Left lobe of liver (tissue), 2 donors: ENCODE results near the gene AKAP13. TPM values are rescaled to one million over a fixed set of nuclear protein-coding genes. Genes with fewer than 3 reads are reported as not detected.

Experiments used
- ATAC-seq: fragments of 200-7000 bp; cut with Tn5 transposase; one replicate; pipeline ENCODE4 v1.9.1; 2020; ENCODE audit warnings: mild to moderate bottlenecking, moderate library complexity
- DNase-seq: peaks from one replicate; pipeline ENCODE4 v3.0.0-alpha.2; 2020; ENCODE audit warnings: low spot score
- total RNA-seq: library from RNA; stranded (reverse); gene quantifications from one replicate; pipeline ENCODE4 v1.2.1, GENCODE V29; 2021
- donor health status: DM: no; HTN: no; CAD: no; lungs with moderate emphysema.
- donor health status: DM: no; HTN: yes; CAD: no.

The AKAP13 gene
- total RNA-seq, 1 donor from 2014 or later, result 60.5 TPM

DNA sequence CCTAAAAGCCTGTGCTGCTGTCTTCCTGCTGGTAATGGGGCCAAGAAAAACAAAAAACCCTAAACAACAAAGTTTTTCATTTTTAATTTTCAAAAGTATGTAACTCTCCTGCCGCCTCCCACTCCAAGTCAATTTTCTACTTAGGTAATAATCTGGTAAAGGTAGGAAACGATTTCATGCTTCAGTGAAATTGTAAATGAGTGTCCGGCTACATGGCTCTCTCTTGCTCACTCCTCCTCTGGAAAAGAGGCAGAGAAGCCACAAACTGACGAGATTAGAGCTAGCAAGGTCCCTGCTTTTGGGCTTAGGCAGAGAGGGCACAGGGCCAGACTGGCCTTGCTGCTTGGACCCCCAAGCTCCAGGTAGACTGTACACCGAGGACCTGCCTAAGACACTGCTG lies 390.9 kb downstream of the AKAP13 start:
- DNase-seq (no peak), ATAC-seq (no peak)

DNA sequence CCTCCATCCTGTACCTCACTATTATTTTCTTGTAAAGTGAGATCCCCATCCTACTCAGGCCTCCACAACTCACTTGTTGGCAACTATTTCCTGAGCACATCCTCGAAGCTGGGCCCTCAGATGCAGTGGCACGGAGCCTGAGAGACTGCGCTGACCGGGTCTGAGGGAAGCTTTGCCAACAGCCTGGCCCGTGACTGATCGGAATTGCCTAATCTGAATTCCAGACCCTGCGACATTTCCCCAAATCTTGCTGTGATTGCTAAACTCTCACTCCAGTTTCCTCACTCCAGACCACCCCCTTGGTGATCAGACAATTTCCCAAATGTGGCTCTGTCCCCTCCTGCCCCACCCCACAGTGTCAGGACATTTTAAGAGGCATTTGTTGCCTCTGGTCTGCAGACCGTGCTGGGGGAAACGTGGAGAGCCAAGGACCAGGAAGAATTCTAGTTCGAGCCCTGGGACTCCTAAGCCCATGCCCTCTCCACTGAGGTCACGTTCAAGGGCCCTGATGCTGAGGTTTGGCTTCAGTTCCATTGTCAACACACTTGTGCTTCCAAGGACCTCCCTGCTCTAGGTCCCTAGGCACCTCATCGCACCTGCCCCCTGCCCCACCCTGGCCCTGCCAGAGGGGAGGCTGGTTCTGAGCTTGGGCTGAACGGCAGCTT lies 391.5 kb downstream of the AKAP13 start:
- ATAC-seq (peak; percentile 56), DNase-seq (peak; percentile 82)

DNA sequence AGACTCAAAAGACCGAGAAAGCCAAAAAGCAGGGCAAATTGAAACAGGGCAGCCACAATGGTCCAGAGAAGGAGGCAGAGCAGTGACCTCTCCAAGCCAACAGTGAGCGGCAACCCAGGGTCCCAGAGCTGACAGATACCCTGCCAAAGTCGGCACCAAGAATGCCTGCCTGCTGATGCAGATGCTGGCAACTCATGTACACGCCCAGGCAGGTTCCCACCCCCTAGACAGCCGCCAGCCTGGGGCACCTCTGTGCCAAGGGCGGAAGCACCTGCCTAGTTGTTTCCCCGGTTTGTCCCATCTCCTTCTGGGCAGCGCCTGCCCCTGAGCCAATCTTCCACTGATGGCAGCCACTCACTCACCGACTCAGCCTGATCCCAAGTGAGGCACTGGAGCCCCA lies 392.3 kb downstream of the AKAP13 start:
- DNase-seq (peak; percentile 91), ATAC-seq (peak; percentile 68)

DNA sequence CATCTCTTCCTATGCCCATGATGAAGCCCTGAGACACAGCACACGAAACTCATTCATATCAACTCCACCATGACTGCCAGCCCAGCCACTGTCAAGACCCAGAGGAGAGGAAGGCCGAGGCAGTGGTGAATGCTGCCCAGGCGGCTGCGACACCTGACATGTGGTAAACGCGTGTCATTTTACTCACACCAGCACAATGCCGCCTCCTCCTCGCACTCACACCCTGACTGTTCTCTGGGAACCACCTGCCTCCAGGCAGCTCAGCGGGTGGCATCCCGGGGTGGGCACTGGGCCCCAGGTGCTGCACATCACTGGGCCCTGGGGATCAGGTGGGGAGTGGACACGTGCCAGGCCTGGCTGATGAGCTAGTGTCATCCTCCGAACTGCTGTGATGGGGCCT lies 392.8 kb downstream of the AKAP13 start:
- no peak for ATAC-seq
- no peak for DNase-seq

DNA sequence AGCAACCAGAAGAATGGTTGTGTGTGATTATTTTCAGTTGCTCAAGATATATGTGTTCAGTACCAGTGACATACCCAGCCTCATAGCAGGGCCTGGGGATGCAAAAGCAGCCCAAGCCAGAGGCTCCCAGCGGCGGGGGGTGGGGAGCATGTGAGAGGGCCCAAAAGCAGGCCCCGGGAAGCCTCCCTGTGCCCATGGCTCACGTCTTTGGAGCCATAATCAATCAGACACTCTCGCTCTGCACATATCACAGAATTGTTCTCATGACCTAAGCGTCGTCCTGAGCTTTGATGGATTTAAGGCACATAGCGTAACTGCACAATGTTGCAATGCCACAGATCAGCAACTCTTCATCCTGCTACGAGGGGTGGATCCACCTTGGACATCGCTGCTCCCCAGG lies 393.6 kb downstream of the AKAP13 start:
- ATAC-seq, result no peak
- no peak for DNase-seq

DNA sequence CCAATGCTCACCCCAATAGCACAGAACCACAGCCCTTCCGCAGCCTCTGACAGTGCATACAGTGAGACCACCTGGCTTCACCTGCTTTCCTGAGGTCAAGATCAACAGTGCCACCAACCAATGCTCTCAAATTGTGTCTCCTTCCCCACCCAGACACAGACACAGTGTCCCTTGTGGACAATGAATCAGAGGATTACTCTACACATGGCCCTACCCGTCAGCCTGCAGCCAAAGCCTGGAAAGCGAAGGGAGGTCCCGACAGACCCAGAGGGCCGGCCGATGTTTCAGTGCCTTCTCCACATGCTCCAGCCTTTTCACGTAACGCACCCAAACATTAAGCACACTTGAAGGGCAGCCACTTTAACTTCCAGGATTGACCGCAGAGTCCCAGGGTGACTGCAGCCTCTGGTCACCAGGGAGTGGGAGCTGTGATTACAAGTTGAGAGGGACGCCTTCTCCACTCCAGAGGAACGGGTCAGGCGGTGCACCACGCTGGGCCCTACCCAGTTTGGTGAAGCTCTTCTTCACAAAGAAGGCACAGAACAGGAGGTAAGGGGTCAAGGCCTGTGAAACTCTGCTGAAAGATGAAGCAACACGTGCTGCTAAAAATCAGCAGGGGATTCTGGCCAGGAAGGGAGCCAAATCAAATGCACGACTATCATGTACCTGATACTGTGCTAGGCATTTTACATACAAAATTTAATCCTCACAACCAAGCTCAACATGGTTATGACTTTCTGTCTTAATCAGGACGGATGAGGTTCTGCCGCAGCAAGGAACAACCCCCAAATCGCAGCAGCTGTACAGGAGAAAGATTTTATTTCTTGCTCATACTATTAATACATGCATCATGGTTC lies 397.1 kb downstream of the AKAP13 start:
- DNase-seq, result peak; percentile 67

DNA sequence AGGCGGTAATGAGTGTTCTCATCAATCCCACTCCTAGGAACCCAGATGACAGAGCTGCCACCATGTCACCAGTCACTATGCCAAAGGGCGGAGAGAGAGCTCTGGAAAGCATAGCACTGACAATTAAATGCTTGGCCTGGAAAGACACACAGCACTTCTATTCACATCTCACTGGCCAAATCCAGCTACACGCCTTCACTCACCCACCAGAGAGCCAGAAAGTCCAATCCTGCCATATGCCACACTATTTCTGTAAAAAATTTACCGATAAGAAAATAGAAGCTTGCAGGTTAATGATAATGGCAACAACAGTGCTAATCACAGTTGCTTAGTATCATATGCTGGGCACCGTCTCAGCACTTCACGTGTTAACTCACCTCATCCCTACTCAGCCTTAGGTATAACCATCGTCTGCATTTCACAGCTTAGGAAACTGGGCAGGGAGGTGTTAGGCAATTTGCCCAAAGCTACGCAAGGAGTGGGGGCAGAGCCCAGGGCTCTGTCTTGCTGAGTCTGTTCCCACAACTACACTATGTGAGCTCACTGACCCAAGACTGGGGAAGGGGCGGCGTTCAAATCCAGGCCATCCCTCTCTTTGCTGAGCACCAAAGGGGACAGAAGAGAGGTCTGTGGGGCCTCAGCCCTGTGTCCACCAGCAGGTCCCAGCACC lies 397.8 kb downstream of the AKAP13 start:
- DNase-seq, result no peak
- peak; percentile 27 for ATAC-seq

More for the DNA sequence above, 397.1 kb downstream of the AKAP13 start:
- peak; percentile 33 for ATAC-seq

DNA sequence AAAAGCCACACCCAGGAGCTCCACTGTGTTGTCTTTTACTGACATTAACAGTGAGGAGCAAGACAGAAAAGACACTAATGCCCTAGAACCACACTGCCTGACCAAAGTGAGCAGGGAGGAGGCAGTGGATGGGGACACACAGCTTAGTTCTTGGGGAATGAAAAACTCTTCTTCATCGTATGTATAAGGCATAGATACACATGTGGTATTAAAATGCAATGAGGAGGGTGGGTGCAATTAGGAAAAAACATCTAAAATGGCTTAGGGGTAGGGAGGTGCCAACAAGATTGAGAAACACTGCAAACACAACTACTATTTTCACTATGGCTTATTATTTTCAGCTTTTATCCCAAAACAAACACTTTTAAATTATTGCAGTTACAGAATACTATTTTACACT lies 398.8 kb downstream of the AKAP13 start:
- DNase-seq, result no peak
- no peak for ATAC-seq

DNA sequence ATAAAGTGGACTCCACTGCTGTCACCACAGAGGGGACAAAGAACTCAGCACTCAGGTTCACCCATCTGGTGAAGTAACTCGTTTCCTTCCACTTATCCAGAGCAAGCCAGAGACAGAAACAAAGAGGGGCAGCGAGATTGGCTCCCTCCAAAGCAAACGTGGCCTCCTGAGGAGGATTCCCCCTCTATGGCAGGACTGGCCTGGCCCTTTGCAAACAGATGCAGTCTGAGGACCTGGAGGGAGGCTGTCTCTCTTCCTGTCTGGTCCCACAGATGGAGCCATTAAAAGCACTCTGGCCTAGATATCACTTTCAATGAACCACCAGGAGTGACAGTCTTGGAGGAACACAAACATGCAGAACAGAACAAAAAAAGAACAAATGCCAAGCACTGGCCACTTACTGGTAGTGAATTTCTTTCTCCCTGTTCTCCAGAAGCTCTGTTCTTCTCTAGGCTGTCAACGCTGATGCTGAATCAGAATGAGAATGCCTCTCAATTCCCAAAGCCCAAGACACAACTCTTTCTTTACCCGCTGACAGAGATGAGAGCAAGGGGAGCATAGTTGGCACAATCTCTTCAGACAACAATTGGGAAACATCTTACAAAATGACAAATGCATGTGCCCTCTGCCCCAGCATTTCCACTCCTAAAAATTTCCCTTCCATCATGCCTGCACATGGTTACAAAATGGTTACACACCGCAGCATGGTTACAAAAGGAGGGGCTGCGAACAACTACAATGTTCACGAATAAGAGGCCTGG lies 400.0 kb downstream of the AKAP13 start:
- ATAC-seq (peak; percentile 32), DNase-seq (no peak)

DNA sequence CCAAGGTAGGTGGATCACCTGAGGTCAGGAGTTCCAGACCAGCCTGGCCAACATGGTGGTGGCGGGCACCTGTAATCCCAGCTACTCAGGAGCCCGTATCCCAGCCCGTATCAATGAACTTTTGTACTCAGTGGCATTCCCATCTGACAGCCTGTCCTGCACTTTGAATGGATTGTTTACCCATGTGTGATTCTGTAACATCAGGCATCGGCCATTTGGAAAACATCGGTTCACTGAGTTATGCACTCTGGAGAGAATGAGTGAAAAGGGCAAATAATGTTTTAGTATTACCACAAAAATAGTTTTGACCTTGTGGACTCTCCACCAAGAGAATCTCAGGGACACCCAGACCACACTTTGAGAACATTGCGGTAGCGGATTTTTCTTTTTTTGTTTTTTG lies 400.7 kb downstream of the AKAP13 start:
- ATAC-seq (peak; percentile 77), DNase-seq (peak; percentile 86)

DNA sequence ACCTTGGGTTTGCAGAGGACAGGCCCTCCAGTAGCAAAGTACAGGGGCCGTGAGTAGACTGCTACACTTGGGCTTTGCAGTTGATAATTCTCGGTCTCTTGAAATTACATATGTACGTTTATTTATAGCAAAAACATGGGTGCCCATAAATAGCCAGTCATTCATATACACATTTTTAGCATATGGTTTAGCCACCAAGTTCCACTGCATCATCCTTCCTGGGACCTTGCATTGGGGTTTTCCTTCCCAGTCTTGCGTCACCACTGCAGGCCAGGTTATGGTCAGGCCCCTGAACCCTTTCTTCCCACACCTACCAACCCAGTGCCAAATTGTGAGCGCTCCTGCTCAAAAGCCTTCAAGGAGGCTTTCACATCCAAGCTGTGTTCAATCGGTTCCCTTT lies 401.7 kb downstream of the AKAP13 start:
- ATAC-seq, result no peak

DNA sequence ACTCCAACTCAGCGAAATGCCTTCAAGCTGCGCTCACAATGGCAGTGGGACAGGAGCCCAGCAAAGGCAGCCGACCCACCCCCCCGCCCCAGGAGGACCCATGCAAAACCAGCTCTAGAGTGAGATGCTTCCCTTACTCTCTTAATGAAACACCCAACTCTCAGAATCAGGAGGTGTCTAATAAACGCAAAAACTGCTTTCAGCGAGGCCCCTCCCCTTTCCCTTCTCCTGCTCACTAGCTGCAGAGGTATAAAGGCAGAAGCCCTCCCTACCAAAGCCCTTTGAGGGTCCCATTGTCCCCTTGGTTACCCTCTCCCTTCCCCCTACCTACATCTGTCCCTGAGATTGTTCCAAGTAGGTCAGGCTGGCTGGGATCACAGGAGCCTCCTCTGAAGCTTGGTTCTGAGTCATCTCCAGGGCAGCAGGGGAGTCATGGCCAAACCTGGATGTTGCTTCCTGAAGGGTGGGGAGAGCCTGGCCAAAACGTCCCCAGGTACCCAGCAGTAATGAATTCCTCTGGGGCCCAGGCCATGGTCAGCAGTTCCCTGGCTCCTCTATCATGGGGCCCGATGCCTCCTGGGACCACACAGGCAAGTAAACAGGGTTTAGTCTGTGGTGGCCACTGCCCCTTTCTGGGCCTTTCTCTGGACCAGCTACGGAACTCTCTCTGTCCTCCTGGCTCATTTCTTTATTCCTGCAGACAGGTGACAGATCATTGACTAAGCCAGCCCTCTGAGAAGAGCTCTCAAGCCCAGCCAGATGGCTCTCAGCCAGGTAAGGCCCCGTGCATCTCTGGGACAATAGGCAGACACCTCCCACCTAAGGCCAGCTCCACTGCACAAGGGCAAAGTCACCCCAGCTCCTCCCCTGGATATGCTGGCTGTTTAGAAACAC lies 405.7 kb downstream of the AKAP13 start:
- DNase-seq (peak; percentile 94), ATAC-seq (peak; percentile 89)

More for the DNA sequence above, 401.7 kb downstream of the AKAP13 start:
- DNase-seq, result no peak

DNA sequence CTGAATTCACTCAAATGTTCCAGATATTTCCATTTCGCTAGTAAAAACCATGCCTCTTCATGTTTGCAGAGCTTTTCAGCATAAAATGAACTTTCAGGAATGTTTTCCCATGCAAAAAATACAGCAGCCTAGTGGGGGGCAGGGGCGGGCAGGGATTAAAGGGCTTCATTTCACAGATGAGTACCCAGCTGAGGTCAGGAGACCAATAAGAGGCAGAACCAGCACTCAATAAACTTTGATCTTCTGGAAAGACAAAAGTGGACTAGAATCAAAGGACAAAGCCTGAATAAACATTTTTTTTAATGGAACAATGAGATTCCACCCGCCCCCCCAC lies 406.3 kb downstream of the AKAP13 start:
- DNase-seq, result no peak
- ATAC-seq, result peak; percentile 47

DNA sequence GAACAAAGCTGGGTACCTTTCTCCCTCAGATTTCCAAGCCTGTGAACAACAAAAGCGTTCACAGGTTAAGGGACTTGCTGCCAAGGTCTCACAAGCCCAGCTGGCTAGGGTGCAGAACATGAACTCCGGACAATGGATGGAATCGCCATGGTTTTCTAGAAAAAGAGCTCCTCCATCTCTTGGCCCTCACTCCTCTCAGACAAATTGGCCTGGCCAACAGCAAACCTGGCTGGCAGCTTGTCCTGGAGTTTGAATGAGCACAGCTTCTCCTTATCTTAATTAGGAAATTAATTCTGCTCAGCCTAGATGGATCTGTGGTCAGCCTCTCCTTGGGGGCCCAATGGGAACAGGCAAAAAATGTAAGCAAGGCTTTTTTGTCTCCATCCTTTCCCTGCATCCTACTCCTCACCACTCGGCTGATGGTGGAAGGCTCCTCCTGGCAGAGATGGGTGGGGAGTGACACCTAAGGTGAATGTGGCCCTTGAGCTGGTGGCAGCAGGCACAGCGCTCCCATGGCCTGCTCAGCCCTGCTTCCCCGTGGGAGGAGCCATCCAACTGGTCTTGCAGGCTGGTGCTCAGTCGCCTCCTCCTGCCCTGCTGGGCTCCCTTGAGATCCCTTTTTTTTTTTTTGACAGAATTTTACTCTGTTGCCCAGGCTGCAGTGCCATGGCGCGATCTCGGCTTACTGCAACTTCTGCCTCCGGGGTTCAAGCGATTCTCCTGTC lies 408.5 kb downstream of the AKAP13 start:
- DNase-seq (no peak), ATAC-seq (no peak)

DNA sequence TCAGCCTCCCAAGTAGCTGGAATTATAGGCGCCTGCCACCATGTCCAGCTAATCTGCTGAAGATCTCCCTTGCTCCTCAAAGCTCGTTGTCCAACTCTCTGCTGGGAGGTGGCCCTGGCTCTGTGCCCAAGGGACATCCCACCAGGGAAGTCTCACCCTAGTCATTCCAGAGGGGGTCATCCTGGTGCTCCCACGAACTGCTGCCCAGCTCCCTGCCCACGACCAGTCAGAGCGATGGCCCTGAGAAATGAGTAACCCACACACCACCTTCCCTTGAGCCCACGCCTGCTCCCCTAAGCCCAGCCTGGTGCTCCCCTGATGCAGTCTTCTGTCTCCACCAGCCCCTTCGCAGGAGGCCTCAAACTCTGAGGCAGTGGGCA lies 409.1 kb downstream of the AKAP13 start:
- ATAC-seq (no peak), DNase-seq (no peak)

DNA sequence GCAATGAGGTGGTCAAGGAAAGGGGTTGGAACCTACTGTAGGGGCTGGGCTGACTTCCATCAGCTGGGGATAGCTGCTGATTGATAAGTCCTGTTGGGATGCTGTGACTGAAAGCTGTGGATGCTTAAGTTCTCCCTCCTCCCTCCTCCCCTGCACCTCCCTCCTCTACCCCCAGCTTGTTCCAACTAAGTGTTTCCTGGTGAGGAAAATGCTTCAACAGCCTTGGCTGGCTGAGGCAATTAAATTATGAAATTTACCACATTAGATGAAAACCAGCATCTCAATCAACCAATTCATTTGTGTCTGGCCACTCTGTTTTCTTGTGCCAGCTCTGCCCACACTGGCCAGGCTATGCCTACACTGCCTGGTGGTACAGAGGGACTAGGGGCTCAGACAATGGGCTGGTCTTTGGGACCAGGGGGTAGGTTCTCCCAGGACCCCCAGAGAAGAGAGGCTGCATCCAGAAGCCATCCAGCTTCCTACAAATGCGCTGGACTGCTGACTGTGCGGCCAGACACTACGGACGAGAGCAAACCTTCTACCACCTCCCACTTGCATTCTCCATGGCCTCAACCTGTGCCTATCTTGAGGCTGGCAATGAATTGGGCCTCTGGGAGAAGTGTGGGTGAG lies 411.8 kb downstream of the AKAP13 start:
- no peak for ATAC-seq
- DNase-seq, result peak; percentile 22

DNA sequence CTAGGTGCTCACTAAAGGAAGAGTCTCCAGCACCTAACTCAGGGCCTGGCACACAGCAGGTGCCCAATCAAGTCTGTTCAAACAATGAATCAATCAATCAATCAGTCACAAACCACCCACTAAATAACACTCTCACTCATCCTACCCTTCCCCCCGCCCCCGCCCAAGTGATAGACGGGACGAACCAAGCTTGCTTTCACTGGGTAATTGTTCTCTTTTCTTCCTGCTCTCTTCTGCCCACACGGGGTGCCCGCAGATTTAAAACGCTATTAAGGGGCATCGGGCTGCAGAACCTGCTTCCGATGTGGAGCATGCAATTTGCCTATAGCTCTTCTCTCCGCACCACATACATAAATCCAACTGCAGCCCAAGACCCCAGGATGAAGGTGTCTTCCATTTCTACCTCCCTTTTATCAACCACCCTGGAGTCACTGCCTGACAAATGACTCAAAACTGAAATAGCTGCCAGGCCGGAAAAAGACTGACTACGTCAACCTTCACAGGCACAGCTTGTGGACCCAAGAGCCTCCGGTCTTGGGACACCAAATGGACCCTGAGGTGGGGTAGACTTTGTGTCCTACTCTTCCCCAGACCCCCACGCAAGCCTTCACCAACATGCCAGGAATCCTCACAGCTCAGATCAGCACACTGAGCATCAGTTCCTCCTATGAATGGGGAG lies 412.6 kb downstream of the AKAP13 start:
- DNase-seq (no peak), ATAC-seq (no peak)
